SK-N-MC (cell line): Measurements from ENCODE around the gene L3MBTL4.
"Not testable (repeated sequence)": the region's sequence is repeated elsewhere in the genome, so short reads cannot be mapped to it uniquely, and the experiment has no call there.

Experiments used
- DNase-seq: peaks from one replicate; pipeline ENCODE4 v3.0.0-alpha.2; 2011; ENCODE audit warnings: low read depth, low spot score
- H3K27ac ChIP-seq: fragments of 200-600 bp; sonication (generic); 2 replicates; pipeline ENCODE4 v1.5.1; 2016; ENCODE audit warnings: mixed run types
- H3K36me3 ChIP-seq: fragments of 200-600 bp; sonication (generic); 2 replicates; pipeline ENCODE4 v1.6.1; 2017; ENCODE audit warnings: antibody characterized with exemption, low read length, mixed read lengths; ENCODE audit not compliant: insufficient read depth
- H3K4me3 ChIP-seq: fragments of 200-600 bp; sonication (generic); 2 replicates; pipeline ENCODE4 v1.5.1; 2016
- H3K9ac ChIP-seq: fragments of 200-600 bp; sonication (generic); 2 replicates; pipeline ENCODE4 v1.8.0; 2017; ENCODE audit warnings: mixed run types, mixed read lengths; ENCODE audit not compliant: insufficient read length
- H3K9me3 ChIP-seq: fragments of 200-600 bp; sonication (generic); 2 replicates; pipeline ENCODE4 v1.6.1; 2017; ENCODE audit warnings: low read depth, mild to moderate bottlenecking, antibody characterized with exemption, low read length, moderate library complexity, mixed read lengths
- EZH2 ChIP-seq: fragments of 200-600 bp; sonication (generic); IDR thresholded peaks from one replicate; pipeline ENCODE4 v1.6.1; 2017; ENCODE audit warnings: antibody characterized with exemption
- FOXP2 ChIP-seq: optimal IDR thresholded peaks from 2 replicates; pipeline ENCODE3; 2011; ENCODE audit warnings: mild to moderate bottlenecking, moderate library complexity; ENCODE audit not compliant: insufficient read depth; ENCODE audit errors: extremely low read length, control extremely low read depth
- POLR2AphosphoS5 ChIP-seq: IDR thresholded peaks from 2 replicates; pipeline ENCODE4 v1.6.1; 2012; ENCODE audit warnings: mild to moderate bottlenecking, low read depth, low read length, borderline replicate concordance

The L3MBTL4 gene

DNA sequence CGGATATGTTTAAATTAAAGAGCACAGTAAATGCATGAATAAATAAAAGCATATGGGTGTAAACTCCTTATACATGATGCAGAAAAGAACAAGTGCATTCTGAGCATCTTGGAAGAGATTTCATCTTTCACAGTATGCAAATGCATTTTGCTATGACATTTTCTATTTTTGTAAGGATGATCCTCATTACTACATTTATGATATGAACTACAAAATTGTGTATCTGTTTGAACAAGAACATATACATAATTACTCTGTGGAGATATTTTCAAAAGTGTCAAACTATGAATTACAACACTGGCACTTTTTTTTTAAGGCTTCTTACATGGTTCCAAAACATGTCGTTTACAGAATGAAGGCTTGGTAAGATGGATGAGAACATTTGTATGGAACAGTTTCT is 335.3 kb downstream of the L3MBTL4 start:
- Histone ChIP-seq H3K9ac (no peak overlapping the region), H3K27ac (no peak overlapping the region), H3K9me3 (no peaks in the 10 kb centered on the region), H3K36me3 (no peaks in the 10 kb centered on the region), H3K4me3 (no peak overlapping the region)
- TF ChIP-seq EZH2: no peak
- no peak for TF ChIP-seq FOXP2
- TF ChIP-seq POLR2AphosphoS5: no peak
- DNase-seq: no peak

GRCh38 chr18:6078877-6079276 is 335.8 kb downstream of the L3MBTL4 start:
- Histone ChIP-seq H3K9ac (no peak overlapping the region), H3K36me3 (no peaks in the 10 kb centered on the region), H3K27ac (no peak overlapping the region), H3K9me3 (no peaks in the 10 kb centered on the region), H3K4me3 (no peak overlapping the region)
- no peak for DNase-seq
- TF ChIP-seq EZH2: no peak
- no peak for TF ChIP-seq POLR2AphosphoS5
- no peak for TF ChIP-seq FOXP2

- H3K4me3 ChIP-seq, DNase-seq, H3K27ac ChIP-seq: not testable (repeated sequence)
Observed at GRCh38 chr18:6072423-6072822, 342.3 kb downstream of the L3MBTL4 start.

DNA sequence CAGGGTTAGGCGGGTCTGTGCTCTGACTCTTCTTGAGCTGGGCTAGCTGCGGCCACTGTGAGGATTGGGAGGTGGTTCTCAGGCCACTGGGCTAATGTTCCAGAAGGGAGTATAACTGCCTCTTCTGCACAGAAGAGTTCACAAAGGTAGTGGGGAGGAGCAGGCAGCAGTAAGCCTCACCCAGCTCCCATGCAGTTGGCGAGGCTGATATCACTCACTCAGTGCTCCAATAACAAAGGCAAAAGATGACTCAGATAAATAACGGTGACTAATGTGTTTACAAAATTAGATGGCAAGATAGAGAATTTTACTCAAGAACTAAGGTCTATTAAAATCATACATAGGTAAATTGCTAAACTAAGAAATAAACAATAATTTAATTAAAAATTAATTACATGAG is 345.2 kb downstream of the L3MBTL4 start:
- H3K9me3 ChIP-seq: 0 out of 2 replicates have a peak, but pooled peaks cover 4% of the 10 kb centered on the region
- TF ChIP-seq EZH2 (no peak), POLR2AphosphoS5 (no peak), FOXP2 (no peak)
- H3K4me3 ChIP-seq: no peak overlapping the region
- no peaks in the 10 kb centered on the region for H3K36me3 ChIP-seq
- H3K27ac ChIP-seq: no peak overlapping the region
- no peak overlapping the region for H3K9ac ChIP-seq
- no peak for DNase-seq

More at GRCh38 chr18:6072423-6072822, 342.3 kb downstream of the L3MBTL4 start:
- not testable (repeated sequence) for H3K36me3 ChIP-seq, H3K9me3 ChIP-seq, H3K9ac ChIP-seq

DNA sequence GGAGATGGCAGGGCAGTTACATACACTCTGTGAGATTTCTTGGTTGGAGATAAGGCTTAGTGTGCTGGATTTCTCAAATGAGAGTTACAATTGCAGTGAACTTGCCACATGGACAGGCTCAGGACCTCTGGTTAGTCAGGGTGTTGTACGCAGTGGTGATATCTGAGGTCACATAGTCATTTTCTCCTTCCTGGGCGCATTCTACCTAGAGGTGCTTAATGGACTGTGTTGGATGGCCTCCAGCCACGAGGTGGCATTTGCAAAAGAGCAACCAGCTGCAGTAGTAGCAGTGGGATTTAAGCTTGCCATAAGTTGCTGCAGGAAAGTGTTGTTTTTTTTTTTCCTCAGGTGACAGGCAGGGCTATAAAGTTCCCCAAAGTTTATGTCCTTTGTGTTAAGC is 345.6 kb downstream of the L3MBTL4 start:
- no peak overlapping the region for H3K4me3 ChIP-seq
- no peak for DNase-seq
- no peak overlapping the region for H3K9ac ChIP-seq
- 0 out of 2 replicates have a peak, but pooled peaks cover 4% of the 10 kb centered on the region for H3K9me3 ChIP-seq
- no peak overlapping the region for H3K27ac ChIP-seq
- H3K36me3 ChIP-seq: no peaks in the 10 kb centered on the region
- no peak for TF ChIP-seq POLR2AphosphoS5
- no peak for TF ChIP-seq EZH2
- no peak for TF ChIP-seq FOXP2

- DNase-seq: no peak
- TF ChIP-seq FOXP2: no peak
- no peak for TF ChIP-seq POLR2AphosphoS5
- TF ChIP-seq EZH2: no peak
- Histone ChIP-seq H3K9ac (no peak overlapping the region), H3K4me3 (no peak overlapping the region), H3K36me3 (no peaks in the 10 kb centered on the region), H3K27ac (no peak overlapping the region), H3K9me3 (no peaks in the 10 kb centered on the region)
Observed at GRCh38 chr18:6060149-6060548, 354.6 kb downstream of the L3MBTL4 start.

GRCh38 chr18:6059551-6059950 is 355.2 kb downstream of the L3MBTL4 start:
- no peak for DNase-seq
- TF ChIP-seq POLR2AphosphoS5: no peak
- no peak for TF ChIP-seq FOXP2
- TF ChIP-seq EZH2: no peak
- Histone ChIP-seq H3K36me3 (no peaks in the 10 kb centered on the region), H3K9me3 (no peaks in the 10 kb centered on the region), H3K9ac (no peak overlapping the region), H3K4me3 (no peak overlapping the region), H3K27ac (no peak overlapping the region)

GRCh38 chr18:6058941-6059340 is 355.8 kb downstream of the L3MBTL4 start:
- Histone ChIP-seq H3K9ac (no peak overlapping the region), H3K36me3 (no peaks in the 10 kb centered on the region), H3K9me3 (no peaks in the 10 kb centered on the region), H3K27ac (no peak overlapping the region), H3K4me3 (no peak overlapping the region)
- DNase-seq: no peak
- no peak for TF ChIP-seq EZH2

GRCh38 chr18:6057604-6058003 is 357.1 kb downstream of the L3MBTL4 start:
- Histone ChIP-seq H3K4me3 (no peak overlapping the region), H3K9ac (no peak overlapping the region), H3K27ac (no peak overlapping the region), H3K9me3 (no peaks in the 10 kb centered on the region), H3K36me3 (no peaks in the 10 kb centered on the region)
- no peak for DNase-seq
- no peak for TF ChIP-seq FOXP2
- TF ChIP-seq POLR2AphosphoS5: no peak
- TF ChIP-seq EZH2: no peak

GRCh38 chr18:6056171-6056910 is 358.4 kb downstream of the L3MBTL4 start:
- no peak overlapping the region for H3K27ac ChIP-seq
- H3K36me3 ChIP-seq: no peaks in the 10 kb centered on the region
- H3K9ac ChIP-seq: peak overlapping the region; percentile 41
- no peaks in the 10 kb centered on the region for H3K9me3 ChIP-seq
- DNase-seq: no peak
- H3K4me3 ChIP-seq: no peak overlapping the region
- TF ChIP-seq POLR2AphosphoS5: no peak
- TF ChIP-seq EZH2: no peak
- TF ChIP-seq FOXP2: no peak
